Frontal cortex (tissue), 4 donors: ENCODE measurements around the gene OR2J3. TPM values are rescaled to one million over a fixed set of nuclear protein-coding genes. Genes with fewer than 3 reads are reported as not detected.
"Not testable (repeated sequence)": the region's sequence is repeated elsewhere in the genome, so short reads cannot be mapped to it uniquely, and the experiment has no call there.

ENCODE experiments used
- DNase-seq, 2 donors: peaks; one replicate each; pipeline ENCODE4 v3.0.0; 2012; ENCODE audit warnings: low spot score in 2 of 2
- FAIRE-seq: peaks from 2 replicates; lab custom pipeline; 2012; peaks lifted over from hg19 to GRCh38; lab: Jason Lieb, UNC
- total RNA-seq: library from RNA; depleted of rRNA; stranded (reverse); fragments of >200 nt; gene quantifications from one replicate; pipeline ENCODE4 v1.2.3, GENCODE V29; 2014
- donor health status: control.
- donor health status: control.
- donor health status: control.

Gene OR2J3
- total RNA-seq, 1 donor from 2014 or later: not detected

- not testable (repeated sequence) for DNase-seq, FAIRE-seq
Measured at GRCh38 chr6:29155182-29155581, 47.3 kb downstream of the OR2J3 start.

- not testable (repeated sequence) for FAIRE-seq, DNase-seq
Measured at GRCh38 chr6:29159922-29160321, 52.1 kb downstream of the OR2J3 start.

Other genes starting within 250 kb of the OR2J3 start
- 75.8 TPM for gene TRIM27, start 184.1 kb upstream of the OR2J3 start, total RNA-seq
- gene ZNF311, start 102.7 kb upstream of the OR2J3 start, total RNA-seq: 6.9 TPM
- gene OR2W1, start 62.9 kb upstream of the OR2J3 start, total RNA-seq: not detected
- not detected for gene OR2B3, start 20.7 kb upstream of the OR2J3 start, total RNA-seq
- not detected for gene OR2J1, start 8.6 kb upstream of the OR2J3 start, total RNA-seq
- not detected for gene OR2J2, start 62.8 kb downstream of the OR2J3 start, total RNA-seq
- not detected for gene OR14J1, start 193.6 kb downstream of the OR2J3 start, total RNA-seq